CD4-positive, alpha-beta T cell treated with Interleukin-21 for 1 hour (primary cell): ENCODE results near the gene GLIS2.
A peak's percentile ranks its signal among the peaks of the same experiment; 100 is the strongest.
"Not testable (repeated sequence)": the region's sequence is repeated elsewhere in the genome, so short reads cannot be mapped to it uniquely, and the experiment has no call there.

Source experiments
- DNase-seq: peaks from one replicate; pipeline ENCODE4 v3.0.0-alpha.2; 2020

The GLIS2 gene

GRCh38 chr16:4337540-4338088 is 21.7 kb downstream of the GLIS2 start:
- no peak for DNase-seq

DNA sequence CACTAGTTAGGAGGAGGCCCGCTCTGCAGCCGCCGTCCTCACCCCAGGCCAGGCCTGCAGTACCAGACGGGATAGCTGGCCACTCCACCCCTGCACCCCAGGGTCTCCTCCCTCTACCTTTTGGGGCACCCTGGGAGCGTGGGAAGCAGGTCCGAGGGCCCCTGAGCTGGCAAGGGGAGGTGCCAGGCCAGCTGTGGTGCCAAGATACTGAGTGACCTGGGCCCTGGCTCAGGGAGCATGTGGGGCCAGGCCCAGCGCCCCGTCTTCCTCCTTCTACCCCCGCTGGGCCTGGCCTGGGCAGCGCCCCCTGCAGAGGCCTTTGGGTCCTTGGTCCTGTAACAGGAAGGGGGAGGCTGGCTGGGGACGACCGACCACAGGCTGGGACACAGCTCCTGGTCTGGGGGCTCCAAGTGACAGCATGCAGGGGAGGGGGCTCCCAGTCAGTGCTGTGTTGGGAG is 22.3 kb downstream of the GLIS2 start:
- no peak for DNase-seq

DNA sequence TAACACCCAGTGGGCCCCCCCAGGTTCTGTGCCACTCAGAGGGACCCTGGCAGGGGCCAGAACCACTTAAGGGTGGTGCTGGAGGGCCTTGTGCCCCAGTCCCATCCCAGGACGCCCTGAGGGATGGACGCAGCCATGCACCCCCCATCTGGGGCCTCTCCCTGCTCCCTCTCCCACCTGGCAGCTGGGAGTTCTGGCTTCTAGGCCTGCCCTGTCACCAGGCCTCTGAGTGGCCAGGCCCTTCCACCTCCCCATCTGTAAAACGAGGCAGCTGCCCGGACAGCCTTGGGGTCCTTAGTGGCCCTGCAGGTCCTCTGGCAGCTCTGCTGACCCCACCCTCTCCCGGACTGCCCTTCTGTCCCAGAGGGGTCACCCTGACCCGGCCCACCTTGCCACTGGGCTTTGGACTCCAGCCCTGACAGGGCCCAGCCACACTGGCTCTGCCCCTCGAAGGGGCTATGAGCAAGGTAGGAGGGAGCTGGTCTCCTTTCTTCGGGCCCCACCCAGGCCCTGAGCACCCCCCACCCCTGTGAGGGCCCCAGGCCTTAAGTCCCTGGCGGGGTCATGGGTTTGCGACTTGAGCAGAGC is 22.9 kb downstream of the GLIS2 start:
- DNase-seq: no peak

DNA sequence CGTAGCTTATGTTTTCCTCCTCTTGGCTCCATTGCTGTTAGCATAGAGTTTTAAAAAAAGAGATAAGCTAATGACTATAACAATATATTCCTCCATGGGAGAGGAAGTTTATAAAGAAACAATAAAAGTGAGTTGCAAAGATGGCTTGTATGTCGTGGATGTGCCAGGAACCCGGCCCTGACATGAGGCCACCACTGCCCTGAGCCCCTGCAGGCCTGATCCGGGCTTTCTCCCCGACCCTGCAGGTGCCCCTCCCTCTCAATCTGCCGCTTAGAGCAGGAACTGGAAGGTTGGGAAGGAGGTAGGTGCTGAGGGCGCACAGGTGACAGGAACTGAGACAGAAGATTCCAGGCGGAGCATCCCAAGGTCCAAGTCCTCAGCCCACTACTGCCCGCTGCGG is 23.6 kb downstream of the GLIS2 start:
- DNase-seq: no peak

GRCh38 chr16:4339909-4340308 is 24.0 kb downstream of the GLIS2 start:
- DNase-seq: no peak

- no peak for DNase-seq
Observed at GRCh38 chr16:4340443-4340842, 24.6 kb downstream of the GLIS2 start.

DNA sequence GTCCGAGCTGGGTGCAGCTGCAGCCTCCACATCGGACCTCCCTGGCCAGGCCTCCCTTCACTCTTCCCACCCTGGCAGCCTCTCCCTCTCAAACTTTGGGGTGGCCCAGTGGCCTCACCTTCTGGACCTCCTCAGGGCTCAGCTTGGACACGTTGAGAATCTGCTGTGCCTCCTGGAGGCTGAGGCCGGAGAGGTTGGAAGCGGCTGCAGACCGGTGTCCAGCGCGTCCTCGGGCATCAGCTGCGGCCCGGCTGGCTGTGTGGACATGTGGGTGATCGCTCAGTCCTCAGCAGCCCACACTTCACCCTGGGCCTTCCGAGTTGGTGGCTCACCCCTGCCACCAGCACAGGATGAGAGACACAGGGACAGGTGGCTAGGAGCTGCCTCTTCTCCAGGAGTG is 25.4 kb downstream of the GLIS2 start:
- DNase-seq: no peak

DNA sequence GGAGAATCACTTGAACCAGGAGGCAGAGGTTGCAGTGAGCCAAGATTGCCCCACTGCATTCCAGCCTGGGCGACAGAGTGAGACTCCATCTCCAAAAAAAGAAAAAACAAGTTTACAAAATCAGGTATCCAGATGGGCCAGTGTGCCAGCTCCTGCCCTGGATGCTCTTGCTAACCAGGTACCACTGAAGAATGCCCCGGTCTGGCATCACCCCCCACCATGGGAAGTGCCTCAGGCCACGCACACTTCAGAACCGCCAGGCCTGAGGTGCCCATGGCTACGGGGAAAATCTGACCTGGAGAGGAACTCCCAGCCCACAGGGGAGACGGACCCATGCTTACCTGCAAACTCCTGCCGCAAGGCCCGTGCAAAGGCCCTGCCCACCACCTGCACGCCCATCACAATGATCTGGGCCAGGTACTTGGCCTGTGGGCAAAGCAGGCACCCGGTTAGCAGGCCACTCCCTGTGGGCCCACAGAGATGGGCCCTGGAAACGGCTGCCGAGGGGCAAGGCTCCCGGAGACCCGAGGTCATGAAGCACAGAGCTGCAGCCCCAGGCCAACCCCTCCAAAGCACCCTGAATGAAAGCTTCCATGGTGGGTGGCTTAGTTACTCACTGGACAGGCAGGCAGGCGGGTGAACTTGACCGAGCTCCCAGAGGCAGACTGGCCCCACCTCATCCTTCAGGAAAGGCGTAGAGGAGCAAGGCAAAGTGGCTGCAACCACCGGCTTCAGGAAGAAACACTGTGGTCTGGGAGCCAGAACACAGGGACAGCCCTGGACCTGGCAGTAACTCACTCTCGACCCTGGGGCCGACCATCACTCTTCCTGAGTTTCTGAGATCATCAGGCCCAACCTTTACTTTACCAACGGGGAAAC is 27.2 kb downstream of the GLIS2 start:
- no peak for DNase-seq

- not testable (repeated sequence) for DNase-seq
Observed at GRCh38 chr16:4344300-4344982, 28.6 kb downstream of the GLIS2 start.

DNA sequence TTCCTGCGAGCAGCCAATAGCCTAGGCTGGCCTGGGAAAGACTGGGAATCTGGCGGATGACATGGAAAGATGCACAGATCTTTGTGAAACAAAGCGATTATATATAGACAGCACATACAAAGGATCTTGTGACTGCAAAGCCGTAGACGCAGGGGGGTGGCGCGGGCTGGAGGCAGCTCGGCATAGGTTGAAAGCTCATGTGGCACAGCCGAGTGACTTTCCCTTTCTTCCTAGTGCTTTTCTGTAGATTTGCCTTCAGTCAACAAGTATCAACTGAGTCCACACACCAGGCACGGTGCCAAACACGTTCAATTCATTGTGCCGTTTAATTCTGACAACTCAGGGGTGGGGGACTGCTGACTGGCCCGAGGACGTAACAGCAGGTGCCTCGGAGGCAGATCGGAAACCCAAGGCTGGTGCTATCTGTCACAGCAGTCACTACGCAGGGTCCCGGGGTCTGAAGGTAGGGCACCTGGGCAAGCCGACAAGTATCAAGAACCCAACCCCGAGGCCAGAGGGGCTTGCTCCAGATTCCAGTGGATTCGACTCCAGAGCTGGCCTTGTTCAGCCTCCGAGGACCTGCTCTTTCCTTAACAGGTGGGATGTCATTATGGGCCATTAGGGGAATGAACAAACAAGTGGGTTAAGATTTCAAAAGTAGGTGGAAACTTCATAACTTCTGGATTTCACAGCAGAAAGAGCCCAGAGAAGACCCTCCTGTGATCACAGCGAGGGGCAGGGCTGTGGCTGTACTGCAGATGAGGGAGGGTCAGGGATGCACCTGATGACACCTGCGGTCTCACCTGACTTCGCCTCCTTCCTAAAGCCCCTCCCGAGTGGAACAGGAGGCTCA is 29.3 kb downstream of the GLIS2 start:
- DNase-seq: no peak

- no peak for DNase-seq
Observed at GRCh38 chr16:4345836-4346781, 30.2 kb downstream of the GLIS2 start.

DNA sequence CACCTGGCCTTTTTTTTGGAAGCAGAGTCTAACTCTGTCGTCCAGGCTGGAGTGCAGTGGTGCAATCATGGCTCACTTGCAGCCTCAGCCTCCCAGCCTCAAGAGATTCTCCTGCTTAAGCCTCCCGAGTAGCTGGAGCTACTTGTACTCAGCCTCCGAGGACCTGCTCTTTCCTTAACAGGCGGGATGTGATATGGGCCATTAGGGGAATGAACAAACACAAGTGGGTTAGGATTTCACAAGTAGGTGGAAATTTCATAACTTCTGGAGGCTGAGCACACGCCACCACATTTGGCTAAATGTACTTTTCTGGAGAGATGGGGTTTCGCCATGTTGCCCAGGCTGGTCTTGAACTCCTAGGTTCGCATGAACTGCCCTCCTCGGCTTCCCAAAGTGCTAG is 31.1 kb downstream of the GLIS2 start:
- DNase-seq: no peak

DNA sequence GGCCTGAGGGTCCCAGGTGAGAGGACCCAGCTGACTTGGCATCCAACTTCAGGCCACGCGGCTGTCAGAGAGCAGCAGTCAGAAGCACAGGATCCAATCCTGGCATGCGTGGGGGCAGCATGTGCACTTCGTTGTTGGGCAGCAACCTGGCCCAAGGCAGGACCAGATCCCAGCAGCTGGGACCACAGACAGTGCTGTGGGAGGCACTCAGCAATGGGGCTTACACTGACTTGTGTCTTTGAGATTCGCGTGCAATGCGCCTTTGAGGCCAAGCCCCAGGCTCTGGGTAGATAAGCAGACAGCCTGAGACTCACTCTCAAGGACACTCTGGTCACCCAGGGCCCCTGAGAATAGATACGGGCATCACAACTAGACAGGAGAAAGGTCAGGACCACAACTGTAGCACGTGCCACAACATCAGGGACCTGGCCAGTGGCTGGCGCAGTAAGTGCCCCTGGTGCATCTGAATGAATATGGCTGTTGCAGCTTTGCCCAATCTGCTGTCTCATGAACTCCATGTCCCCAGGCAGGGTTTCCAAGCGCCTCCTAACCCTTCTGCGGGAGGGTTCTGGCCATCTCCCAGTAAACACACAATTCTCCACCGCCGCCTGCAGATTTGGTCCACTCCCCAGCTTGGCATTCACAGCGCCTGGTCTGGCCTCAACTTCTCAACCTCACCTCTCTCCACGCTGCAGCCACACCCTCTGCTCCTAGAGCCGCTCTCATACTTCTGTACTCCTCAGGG is 32.1 kb downstream of the GLIS2 start:
- no peak for DNase-seq

GRCh38 chr16:4349332-4349731 is 33.5 kb downstream of the GLIS2 start:
- no peak for DNase-seq

DNA sequence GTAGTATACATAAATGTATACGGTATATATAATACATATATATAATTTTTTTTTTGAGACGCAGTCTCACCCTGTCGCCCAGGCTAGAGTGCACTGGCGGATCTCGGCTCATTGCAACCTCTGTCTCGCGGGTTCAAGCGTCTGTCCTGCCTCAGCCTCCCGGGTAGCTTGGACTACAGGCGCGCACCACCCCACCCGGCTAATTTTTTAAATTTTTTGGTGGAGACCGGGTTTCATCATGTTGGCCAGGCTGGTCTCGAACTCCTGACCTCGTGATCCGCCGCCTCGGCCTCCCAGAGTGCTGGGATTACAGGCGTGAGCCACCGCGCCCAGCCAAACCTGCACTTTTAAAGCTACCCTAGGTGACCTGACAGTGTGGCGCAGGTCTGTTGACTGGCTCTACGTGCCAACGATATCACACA is 34.5 kb downstream of the GLIS2 start:
- DNase-seq: no peak

- peak; percentile 98 for DNase-seq
Observed at GRCh38 chr16:4350787-4351659, 35.2 kb downstream of the GLIS2 start, which contains the start of gene PAM16. PAM16 (minus strand) TSS chr16:4351321; CDS start chr16:4351234, 87 bp downstream.

DNA sequence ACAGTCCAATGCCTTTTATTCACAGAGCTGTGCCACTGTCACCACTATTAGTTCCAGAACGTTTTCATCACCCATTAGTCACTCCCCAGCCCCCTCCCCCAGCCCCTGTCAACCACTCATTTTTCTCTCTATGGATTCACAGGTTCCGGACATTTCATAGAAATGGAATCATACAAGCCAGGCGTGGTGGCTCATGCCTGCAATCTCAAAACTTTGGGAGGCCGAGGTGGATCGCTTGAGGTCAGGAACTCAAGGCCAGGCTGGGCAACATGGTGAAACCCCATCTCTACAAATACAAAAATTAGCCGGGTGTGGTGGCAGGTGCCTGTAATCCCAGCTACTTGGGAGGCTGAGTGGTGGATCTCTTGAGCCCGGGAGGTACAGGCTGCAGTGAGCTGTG is 36.0 kb downstream of the GLIS2 start:
- no peak for DNase-seq

DNA sequence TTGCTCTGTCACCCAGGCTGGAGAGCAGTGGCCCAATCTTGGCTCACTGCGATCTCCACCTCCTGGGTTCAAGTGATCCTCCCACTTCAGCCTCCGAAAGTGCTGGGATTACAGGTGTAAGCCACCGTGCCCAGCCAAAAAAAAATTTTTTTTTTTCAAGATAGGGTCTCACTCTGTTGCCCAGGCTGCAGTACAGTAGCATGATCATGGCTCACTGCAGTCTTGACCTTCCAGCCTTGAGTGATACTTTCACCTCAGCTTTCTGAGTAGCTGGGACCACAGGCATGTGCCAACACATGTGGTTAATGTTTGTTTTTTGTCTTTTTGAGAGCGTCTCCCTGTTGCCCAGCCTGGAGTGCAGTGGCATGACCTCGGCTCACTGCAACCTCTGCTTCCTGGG is 37.0 kb downstream of the GLIS2 start:
- DNase-seq: no peak

DNA sequence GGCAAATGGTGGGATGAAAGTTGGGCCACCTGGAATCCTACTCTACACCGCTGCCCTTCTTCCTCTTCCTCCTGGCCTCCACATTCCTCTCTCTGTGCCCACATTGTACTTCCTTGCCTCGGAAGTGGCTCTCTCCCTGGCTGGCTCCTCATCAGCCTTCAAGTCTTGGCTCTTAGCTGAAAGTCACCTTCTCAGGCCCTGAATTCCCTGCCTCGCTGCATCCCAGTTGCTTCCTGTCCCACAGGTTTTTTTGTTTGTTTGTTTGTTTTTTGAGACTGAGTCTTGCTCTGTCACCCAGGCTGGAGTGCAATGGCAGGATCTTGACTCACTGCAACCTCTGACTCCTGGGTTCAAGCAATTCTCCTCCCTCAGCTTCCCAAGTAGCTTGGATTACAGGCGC is 37.8 kb downstream of the GLIS2 start:
- DNase-seq: no peak
